Raji (cell line): ENCODE data around the gene ASB2.

Experiments used
- POLR2A ChIP-seq: IDR thresholded peaks from 2 replicates; pipeline ENCODE4 v1.6.1; 2011; ENCODE audit warnings: low read depth, low read length, control low read depth; ENCODE audit not compliant: insufficient read depth

Gene ASB2

GRCh38 chr14:93977171-93977570 is 801 bp upstream of the ASB2 start:
- no peak for TF ChIP-seq POLR2A

GRCh38 chr14:93975791-93976476 is 436 bp downstream of the ASB2 start:
- TF ChIP-seq POLR2A, result no peak

GRCh38 chr14:93974833-93975232 is 1.5 kb downstream of the ASB2 start:
- TF ChIP-seq POLR2A, result no peak

- no peak for TF ChIP-seq POLR2A
These were observed 2.1 kb downstream of the ASB2 start for GRCh38 chr14:93974299-93974698.

- TF ChIP-seq POLR2A, result no peak
These were observed 2.8 kb downstream of the ASB2 start for GRCh38 chr14:93973607-93974006.

- TF ChIP-seq POLR2A, result no peak
These were observed 3.7 kb downstream of the ASB2 start for GRCh38 chr14:93972618-93973205.

GRCh38 chr14:93971635-93972027 is 4.7 kb downstream of the ASB2 start:
- no peak for TF ChIP-seq POLR2A

GRCh38 chr14:93970965-93971634 is 5.3 kb downstream of the ASB2 start:
- TF ChIP-seq POLR2A, result no peak

GRCh38 chr14:93970585-93970964 is 5.8 kb downstream of the ASB2 start:
- no peak for TF ChIP-seq POLR2A

- no peak for TF ChIP-seq POLR2A
These were observed 7.1 kb downstream of the ASB2 start for GRCh38 chr14:93969082-93969828.

- no peak for TF ChIP-seq POLR2A
These were observed 8.6 kb downstream of the ASB2 start for GRCh38 chr14:93967637-93968250.

GRCh38 chr14:93965946-93966474 is 10.4 kb downstream of the ASB2 start:
- TF ChIP-seq POLR2A, result no peak

GRCh38 chr14:93965287-93965821 is 11.0 kb downstream of the ASB2 start:
- no peak for TF ChIP-seq POLR2A

GRCh38 chr14:93964820-93965286 is 11.5 kb downstream of the ASB2 start:
- TF ChIP-seq POLR2A, result no peak

- TF ChIP-seq POLR2A, result no peak
These were observed 12.1 kb downstream of the ASB2 start for GRCh38 chr14:93964281-93964680.
